T-helper 9 cell (primary cell): ENCODE data around the gene TEX54.
"Not testable (repeated sequence)": the region's sequence is repeated elsewhere in the genome, so short reads cannot be mapped to it uniquely, and the experiment has no call there.

Experiments
- DNase-seq: peaks from one replicate; pipeline ENCODE4 v3.0.0-alpha.2; 2020
- total RNA-seq, 2 donors: gene quantifications; one replicate each; lab custom pipeline; 2026; lab: John Stamatoyannopoulos, UW

TEX54 gene
- total RNA-seq, result 0 reads per million in 2 donors

DNA sequence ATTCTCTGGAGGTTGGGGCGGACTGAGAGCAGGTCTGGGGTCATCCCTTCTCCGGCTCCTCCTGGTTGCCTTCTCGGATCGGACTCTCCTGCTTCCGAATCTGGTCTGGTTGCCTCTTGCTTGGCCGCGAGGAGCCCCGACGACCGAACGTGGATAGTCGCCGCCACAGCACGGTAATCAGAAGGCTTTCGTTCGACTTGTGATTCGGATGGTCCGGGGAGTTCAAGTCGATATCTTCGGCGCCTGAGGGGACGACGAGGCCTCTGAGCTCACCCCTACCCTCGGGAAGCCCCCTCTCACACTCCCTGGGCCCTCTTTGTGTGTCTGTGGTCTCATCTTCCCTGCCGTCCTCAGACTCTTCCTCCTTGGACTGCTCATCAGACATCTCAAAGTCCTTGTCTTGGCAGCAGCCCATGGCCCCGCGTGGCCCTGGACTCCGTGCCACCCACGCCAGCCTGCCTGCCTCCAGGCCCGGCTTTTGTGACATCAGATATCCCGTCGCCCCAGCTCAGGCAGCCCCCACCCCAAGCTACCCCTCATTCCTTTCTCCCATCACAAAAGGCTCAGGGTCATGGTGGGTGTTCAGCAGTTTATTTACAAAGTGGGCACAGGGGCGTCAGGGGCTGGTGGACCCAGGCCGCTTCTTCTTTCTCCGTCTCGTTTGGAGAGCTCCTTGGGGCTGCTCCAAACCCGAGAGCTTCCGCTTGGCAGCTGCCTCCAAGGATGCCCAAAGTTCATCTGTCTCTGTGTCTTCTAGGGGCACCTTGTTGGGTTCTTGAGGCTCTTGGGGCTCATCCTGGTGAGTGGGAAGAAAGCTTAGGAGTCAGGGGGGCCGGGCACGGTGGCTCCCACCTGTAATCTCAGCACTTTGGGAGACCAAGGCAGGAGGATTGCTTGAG is at the start of gene TEX54:
TSS of gene TEX54 (minus strand) at position 506 of the 899 bp plus-strand sequence.
- DNase-seq, result no peak

DNA sequence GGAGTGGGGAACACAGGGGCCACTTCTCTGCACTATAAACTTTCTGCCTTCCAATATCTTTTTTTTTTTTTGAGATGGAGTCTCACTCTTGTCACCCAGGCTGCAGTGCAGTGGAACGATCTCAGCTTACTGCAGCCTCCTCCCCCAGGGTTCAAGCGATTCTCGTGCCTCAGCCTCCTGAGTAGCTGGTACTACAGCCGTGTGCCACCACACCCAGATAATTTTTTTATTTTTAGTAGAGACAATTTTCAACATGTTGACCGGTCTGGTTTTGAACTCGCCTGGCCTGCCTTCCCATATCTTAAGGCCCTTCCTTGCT is 49.7 kb upstream of the TEX54 start:
- DNase-seq, result no peak

DNA sequence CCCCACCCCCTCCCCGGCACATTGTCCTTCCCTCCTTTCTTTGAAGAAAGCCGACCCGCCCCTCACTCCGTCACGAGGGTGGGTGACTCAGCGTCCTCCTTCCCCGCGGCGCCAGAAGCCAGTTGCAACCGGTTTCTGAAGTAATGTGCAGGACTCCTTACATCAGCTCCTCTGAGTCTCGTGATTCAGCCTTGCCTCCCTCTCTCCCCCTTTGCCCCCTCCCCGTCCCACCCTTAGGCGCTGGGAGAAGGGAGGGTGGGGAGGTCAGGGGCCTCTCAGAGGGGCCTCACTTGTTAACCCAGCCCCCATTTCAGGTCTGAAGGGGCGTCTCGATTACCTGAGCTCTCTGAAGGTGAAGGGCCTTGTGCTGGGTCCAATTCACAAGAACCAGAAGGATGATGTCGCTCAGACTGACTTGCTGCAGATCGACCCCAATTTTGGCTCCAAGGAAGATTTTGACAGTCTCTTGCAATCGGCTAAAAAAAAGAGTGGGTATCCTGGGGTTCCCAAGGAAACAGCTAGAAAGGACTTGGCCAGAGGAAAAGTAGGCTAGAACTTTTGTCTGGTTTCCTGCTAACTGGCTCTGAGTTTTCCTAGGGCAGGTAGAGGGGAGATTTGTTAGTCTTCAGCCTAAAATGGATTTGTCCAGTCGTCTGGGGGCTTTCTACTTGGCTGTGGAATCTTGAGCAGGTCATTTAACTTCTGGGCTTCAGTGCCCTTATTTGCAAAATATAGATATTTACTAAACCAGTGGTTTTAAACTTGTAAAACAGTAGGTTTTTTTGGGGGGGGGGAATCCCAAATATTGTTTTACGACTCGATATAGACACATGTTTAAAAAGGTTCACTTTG is 49.2 kb upstream of the TEX54 start:
- peak; percentile 91 for DNase-seq

DNA sequence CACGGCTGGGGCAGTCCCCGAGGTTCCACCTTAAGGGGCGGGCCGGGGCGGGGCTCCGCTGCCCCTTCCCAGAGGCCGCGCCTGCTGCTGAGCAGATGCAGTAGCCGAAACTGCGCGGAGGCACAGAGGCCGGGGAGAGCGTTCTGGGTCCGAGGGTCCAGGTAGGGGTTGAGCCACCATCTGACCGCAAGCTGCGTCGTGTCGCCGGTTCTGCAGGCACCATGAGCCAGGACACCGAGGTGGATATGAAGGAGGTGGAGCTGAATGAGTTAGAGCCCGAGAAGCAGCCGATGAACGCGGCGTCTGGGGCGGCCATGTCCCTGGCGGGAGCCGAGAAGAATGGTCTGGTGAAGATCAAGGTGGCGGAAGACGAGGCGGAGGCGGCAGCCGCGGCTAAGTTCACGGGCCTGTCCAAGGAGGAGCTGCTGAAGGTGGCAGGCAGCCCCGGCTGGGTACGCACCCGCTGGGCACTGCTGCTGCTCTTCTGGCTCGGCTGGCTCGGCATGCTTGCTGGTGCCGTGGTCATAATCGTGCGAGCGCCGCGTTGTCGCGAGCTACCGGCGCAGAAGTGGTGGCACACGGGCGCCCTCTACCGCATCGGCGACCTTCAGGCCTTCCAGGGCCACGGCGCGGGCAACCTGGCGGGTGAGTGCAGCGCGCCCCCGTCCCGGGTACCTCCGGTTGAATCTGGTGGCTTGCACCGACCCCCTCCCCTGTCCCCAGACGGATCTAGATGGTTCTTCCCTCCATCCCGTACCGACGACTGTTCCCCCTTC is 48.4 kb upstream of the TEX54 start, which contains the start of gene SLC3A2:
TSS of gene SLC3A2 (plus strand) at position 94 of the 776 bp plus-strand sequence. CDS start at position 222, 128 bp downstream.
- DNase-seq, result peak; percentile 77

- DNase-seq, result no peak
Observed at GRCh38 chr11:62880231-62880802, 47.7 kb upstream of the TEX54 start.

GRCh38 chr11:62879235-62879978 is 46.8 kb upstream of the TEX54 start:
- DNase-seq, result no peak

- DNase-seq, result no peak
Observed at GRCh38 chr11:62876712-62877111, 44.1 kb upstream of the TEX54 start.

GRCh38 chr11:62875698-62876478 is 43.2 kb upstream of the TEX54 start:
- no peak for DNase-seq

DNA sequence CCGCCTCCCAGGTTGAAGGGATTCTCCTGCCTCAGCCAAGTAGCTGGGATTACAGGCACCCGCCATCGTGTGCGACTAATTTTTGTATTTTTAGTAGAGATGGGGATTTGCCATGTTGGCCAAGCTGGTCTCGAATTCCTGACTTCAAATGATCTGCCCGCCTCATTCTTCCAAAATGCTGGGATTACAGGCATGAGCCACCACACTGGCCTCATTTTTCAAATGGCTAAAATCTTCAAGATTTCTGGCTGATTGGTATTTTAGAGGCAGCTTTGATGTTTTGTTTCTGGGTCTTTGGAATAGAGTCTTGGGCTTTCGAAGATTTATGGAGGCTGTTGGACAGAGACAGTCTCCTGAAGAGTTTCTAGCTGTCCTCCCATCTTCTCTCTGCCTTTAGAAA is 42.2 kb upstream of the TEX54 start:
- DNase-seq, result no peak

- DNase-seq, result no peak
Observed at GRCh38 chr11:62865635-62866034, 33.0 kb upstream of the TEX54 start.

DNA sequence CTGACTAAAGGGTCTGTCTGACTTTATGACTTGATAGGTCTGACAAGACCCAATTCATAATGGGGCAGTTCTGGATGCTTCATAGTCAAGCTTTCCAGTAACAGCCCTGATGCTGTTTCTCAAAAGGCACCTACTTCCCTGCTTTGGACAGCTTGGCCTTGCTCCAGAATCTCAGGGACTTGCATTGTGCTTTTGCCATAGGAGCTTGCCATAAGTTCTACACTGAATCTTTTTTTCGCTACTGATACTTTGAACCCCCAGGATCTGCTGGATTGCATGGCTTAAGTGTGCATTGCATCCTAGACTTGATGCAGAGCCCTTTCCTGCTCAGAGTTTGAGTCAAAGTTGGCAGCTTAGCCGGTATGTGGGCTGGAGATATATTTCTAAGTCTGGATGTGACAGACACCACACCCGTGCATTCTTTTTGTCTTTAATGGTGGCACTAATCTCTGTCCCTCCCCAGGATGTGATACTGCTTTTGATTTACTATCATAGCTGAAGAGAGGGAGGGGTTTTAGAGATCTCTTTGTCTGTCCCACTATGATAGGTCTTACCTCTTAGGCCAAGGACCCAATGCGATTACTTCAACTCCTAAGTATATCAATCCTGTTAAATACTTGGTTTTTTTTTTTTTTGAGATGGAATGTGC is 31.2 kb upstream of the TEX54 start:
- no peak for DNase-seq

DNA sequence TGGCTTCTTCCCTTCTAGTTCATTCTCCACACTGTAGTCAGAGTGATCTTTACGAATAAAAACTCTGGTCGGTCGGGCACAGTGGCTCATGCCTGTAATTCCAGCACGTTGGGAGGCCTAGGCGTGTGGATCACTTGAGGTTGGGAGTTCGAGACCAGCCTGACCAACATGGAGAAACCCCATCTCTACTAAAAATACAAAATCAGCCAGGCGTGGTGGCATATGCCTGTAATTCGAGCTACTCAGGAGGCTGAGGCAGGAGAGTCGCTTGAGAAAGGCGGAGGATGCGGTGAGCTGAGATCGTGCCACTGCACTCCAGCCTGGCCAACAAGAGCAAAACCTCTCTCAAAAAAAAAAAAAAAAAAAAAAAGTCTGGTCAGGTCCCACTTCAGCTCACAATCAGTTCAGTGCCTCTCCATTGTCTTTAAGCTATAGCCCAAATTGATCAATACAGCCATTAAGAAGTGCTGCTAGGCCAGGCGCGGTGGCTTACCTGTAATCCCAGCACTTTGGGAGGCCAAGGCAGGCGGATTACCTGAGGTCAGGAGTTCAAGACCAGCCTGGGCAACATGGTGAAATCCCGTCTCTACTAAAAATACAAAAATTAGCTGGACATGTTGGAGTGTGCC is 29.0 kb upstream of the TEX54 start:
- DNase-seq, result not testable (repeated sequence)

GRCh38 chr11:62860835-62861563 is 28.4 kb upstream of the TEX54 start:
- DNase-seq, result no peak

- not testable (repeated sequence) for DNase-seq
Observed at GRCh38 chr11:62859281-62859703, 26.7 kb upstream of the TEX54 start.

- DNase-seq, result no peak
Observed at GRCh38 chr11:62858201-62858600, 25.6 kb upstream of the TEX54 start.

- no peak for DNase-seq
Observed at GRCh38 chr11:62857541-62857982, 24.9 kb upstream of the TEX54 start.

GRCh38 chr11:62856333-62856895 is 23.8 kb upstream of the TEX54 start:
- no peak for DNase-seq

GRCh38 chr11:62855571-62856332 is 23.1 kb upstream of the TEX54 start:
- peak; percentile 96 for DNase-seq
